Ecto neural progenitor cell (in vitro differentiated cells): Measurements from ENCODE around the gene SMYD3.
A peak's percentile ranks its signal among the peaks of the same experiment; 100 is the strongest.

Experiments used
- DNase-seq: peaks from one replicate; pipeline ENCODE4 v3.0.0-alpha.2; 2018; ENCODE audit warnings: low spot score

Gene SMYD3

DNA sequence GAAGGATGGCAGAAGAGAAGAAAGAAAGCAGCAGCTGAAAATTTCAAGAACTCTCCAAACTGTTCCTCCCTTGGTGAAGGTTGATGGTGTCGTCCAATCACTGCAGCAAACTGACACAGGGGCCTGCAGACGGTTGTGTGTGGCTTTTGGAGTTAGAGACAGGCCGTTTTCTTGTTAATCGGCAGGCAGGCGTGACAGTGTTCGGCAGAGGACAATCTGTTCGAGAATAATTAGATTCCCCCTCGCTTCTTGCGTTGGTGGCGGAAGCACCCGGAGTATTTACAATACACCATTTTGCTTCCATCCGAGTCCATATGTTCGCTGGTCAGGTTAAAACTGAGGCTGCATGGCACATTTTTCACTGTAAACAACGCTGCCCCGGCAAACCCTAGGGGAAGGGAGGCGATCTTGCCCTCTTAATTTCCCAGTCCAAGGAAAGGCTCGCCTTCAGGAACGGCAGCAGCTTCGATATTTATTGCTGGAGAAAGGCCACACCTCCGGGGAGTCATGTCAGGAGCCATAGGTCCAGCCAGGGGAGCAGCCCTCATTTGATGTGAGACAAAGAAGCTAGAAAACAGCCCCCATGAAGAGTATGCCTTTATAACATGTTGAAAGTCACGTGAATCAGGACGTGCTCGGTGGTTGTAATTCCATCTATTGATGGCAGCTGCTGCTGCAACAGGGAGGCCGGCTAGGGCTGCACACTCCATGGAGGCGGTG lies 360.1 kb downstream of the SMYD3 start:
- DNase-seq: no peak

DNA sequence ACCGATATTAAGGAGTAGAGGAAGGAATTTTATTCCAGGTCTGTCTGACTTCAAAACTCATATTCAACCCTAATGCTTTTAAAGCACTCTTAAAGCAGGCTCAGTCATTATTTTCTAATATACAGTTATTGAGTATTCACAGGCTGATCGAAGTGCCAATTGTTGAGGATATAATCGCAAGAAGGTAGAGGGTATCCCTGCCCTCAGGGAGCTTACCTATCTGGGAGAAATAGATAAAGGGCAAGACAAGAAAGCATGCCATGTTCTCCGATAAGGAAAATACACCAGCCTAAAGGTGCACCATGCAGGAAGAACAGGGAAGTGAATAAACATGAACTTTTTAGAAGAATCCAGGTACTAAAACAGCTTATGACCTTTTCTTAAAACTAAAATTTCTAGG lies 361.2 kb downstream of the SMYD3 start:
- no peak for DNase-seq

DNA sequence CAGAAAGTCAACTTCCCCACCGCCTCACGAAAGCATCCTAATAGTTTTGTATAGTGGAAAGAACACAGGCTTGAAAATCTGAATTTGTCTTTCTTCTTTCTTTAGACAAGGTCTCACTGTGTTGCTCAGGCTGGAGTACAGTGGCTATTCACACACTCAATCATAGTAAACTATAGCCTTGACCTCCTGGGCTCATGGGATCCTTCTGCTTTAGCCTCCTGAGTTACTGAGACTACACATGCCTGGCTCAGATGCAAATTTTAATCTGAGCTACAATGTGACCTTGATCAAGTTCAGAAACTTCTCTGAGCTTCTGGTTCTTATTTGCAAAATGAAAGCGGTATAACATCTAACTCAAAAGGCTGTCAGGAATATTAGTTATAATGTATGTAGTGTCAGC lies 362.1 kb downstream of the SMYD3 start:
- no peak for DNase-seq

DNA sequence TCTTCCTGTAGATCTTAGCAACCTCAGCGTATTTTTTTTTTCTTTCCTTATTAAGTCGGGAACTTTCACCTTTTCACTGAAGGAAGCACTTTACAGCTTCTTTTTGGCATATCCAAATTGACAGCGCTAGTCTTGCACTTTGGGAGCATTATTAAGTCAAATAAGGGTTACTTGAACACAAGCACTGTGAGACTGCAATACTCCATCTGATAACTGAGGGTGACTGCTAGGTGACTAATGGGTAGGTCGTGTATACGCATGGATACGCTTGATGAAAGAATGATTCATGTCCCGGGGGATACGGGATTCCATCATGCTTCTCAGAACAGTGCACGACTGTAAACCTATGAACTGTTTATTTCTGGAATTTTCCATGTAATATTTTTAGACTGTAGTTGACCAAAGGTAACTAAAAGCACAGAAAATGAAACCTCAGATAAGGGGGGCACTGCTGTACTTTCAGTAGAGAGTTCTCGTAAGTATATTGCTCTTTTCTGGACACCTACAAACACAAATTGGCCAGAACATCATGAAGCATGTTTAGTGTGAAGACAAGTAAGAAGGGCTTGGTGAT lies 364.7 kb downstream of the SMYD3 start:
- no peak for DNase-seq

DNA sequence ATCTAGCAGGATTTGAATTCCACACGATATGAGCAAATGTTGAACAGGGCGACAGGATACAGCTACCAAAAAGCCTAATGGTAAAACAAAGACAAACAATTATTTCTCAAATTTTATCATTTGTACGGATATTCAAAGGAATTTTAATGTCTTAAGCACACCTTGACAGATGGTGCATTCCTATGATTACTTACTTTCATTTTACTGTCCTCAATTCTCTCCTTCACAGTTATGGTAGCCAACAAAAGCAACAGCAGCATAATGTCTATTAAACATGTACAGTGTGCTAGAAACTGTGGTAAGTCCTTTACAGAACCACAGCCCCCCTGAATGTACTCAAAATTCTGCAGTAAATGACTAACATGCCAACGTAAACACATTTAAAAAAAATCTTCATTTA lies 365.8 kb downstream of the SMYD3 start:
- no peak for DNase-seq

DNA sequence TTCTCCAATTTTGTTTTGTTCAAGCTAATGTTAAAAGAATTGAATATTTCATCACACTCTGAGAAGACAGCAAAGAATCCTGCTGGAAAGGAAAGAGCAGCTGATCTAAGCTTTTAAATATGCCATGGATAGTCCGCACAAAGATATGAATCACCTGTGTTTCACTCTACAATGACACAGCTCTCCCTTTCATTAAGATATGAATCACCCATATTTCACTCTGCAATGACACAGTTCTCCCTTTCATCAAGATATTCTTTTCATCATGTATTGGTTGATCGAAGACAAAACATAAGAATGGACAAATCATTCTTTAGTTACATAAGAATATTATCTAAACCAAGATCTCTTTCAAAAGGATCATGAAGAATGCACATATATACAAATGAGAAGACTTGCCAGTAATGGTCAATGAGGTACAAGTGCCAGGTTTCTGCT lies 367.3 kb downstream of the SMYD3 start:
- no peak for DNase-seq

DNA sequence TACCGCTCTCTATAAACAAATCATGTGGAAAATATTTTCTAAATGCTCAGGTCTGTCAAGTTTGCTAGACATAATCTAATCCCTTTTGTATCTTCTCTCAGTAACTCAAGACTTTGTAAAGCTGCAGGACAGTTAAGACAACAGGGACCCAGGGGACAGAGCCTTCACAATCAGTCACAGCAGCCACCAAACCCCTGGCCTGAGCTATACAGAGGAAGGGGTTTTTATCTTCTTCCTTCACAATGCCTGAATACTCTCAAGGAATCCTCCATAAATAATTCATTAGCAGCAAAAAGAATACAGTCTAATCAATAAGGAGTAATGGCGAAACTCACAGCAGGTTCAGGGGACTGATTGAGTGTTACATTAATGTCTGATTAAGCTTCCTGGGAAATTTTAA lies 368.3 kb downstream of the SMYD3 start:
- no peak for DNase-seq

DNA sequence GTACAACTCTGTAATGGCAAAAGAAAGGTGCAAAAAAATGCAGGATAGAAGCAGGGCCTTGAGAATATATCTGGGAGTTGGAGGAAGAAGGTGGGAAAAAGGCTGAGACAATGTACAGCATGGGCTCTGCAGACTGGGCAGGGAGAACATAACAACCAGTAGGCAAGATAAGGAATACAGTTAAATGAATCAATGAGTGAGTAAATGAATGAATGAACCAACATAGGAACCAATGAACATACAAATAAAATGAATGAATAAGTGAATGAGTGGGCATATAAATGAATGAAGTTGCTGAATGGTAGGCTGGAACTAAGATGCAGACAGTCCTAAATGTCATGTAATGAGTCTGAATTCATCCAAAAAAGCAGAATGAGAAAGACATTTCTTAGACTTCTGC lies 370.6 kb downstream of the SMYD3 start:
- no peak for DNase-seq

DNA sequence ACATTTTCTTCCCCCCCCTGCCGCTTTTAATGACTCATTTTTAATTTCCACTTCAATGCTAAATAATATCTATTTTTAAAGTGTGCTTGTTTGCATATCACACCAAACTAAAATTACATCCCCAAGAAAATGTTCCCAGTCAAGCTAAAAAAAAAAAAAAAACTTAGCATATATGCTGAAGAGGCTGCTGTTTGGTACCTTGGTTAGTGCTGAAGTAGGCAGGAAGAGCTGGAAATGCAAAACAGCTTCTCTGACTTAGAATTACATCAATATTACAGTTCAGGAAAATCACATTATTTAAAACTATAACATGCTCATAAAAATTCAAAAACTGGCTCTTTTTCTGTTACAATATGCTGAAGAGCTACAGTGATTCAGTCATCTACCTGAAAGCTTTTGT lies 372.3 kb downstream of the SMYD3 start:
- DNase-seq: no peak

DNA sequence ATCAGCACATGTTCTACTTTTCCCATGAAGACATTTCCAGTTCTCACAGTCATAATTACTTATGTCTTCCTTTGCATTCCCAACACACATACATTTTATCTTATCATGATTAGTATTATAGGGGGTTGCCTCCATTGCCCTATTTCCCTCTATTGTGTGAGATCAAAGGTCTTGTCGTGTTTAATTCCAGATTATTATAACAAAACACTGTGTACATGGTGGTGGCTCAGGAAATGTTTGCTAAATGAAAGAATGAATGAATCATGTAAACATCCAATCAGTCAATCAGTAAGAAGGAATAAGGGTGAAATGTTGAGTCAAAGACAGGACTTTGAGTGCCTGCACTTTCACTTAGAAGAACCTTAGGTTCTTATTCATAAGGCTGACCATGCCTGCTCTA lies 376.0 kb downstream of the SMYD3 start:
- no peak for DNase-seq

DNA sequence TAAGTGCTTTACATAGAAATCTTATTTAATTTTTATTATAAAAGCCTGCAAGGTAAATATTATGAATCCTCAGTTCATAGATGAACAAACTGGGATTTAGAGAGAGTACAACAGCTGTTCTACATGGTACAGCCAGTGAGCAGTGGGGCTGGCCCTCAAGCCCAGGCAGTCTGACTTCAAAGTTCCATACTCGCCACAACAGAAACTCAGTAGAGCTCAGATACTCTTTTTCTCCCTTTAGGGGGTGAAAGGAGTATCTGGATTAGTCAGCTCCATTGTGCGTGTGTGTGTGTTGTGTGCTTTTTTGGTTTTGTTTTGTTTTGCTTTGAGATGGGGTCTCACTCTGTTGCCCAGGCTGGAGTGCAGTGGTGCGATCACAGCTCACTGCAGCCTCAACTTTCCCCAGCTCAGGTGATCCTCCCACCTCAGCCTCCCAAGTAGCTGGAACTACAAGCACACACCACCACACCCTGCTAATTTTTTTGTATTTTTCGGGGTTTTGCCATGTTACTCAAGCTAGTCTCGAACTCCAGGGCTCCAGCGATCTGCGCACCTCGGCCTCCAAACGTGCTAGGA lies 378.5 kb downstream of the SMYD3 start:
- DNase-seq: no peak

DNA sequence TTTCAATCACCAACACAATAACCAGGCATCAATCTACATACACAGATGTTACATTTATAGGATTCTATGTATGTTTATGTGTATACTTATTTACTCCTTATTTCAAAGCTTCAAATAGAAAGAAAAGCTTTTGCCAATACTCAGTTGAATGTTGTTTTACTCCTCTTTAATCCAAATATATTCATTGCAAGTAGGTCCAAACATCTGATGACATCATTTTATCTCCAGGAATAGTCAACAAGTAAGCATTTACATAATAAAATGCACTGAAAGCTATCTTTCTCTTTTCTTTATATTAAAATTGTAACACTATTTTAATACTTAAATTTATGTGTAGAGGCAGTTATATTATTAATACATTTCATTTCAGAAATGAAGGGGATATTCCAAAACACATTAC lies 380.5 kb downstream of the SMYD3 start:
- no peak for DNase-seq

DNA sequence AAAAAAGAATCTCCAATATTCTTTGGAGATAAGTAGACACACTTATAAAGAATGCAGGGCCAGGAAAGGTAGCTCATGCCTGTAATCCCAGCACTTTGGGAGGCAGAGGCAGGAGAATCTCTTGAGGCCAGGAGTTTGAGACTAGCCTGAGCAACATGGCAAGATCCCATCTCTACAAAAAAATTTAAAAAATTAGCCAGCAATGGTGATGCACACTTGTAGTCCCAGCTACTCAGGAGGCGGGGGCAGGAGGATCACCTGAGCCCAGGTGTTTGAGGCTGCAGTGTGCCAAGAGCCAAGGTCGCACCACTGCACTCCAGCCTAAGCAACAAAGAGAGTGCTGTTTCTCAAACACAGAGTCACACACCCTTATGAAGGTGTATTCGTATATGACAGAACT lies 385.0 kb downstream of the SMYD3 start:
- no peak for DNase-seq

DNA sequence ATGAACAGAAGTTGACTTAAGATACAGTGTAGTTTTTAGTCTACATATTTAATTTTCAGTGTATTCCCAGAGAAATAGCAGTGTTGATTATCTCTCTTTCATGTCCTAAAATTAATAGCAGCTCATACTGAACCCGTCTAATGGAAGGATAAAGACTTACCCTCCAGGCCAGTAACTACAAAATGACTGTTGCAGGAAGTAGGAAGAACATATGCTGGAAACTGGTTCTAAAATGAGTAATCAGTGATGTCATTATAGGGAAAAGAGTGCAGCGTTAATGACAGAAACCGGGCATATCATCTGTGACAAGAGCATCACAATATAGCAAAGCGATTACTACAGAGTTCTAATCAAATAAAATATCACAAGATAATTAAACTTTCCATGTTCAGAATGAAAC lies 385.5 kb downstream of the SMYD3 start:
- no peak for DNase-seq

DNA sequence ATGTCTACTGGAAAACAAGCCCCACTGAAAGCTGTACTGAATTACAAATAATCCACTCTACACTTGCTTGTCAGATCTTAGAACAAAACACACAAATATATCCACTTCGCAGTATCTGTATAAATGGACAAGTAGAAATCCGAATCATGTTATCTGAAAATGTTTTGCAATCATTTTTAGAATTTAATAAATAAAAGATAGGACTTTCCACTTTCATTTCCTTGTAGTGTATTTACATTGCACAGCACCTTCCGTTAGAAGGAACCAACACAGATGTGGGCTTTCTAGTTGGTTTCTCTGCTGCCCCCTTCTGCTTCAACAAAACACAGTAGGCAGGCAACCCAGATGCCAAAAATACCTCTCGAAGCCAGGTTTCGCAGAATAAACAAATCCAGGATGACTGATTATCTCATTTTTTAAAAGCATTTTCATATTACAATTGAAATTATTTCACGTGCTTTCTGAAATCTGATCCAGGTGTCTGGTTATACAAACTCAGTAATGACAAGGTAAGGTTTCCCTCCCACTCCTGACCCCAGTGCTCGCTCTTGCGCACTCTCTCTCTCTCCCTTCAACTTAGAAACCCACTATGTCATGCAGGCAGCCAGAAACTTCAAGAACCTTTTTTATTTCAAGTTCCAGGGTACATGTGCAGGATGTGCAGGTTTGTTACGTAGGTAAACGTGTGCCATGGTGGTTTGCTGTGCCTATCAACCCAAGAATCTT lies 389.9 kb downstream of the SMYD3 start:
- DNase-seq: no peak

DNA sequence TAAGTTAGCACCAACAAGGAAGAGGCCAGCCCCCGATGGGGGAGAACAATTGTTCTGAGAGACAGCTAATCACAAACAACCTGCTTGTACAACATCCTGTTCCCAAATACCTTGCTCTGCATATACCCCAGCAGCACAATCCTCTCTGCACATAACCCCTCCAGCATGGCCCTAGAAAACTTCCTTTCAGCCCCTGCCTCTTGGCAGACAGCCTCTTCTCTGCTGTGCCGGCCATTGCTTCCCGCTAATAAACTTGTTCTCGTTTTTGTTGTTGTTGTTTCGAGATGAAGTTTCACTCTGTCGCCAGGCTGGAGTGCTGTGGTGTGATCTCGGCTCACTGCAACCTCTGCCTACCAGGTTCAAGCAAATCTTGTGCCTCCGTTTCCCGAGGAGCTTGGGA lies 392.7 kb downstream of the SMYD3 start:
- DNase-seq: no peak

DNA sequence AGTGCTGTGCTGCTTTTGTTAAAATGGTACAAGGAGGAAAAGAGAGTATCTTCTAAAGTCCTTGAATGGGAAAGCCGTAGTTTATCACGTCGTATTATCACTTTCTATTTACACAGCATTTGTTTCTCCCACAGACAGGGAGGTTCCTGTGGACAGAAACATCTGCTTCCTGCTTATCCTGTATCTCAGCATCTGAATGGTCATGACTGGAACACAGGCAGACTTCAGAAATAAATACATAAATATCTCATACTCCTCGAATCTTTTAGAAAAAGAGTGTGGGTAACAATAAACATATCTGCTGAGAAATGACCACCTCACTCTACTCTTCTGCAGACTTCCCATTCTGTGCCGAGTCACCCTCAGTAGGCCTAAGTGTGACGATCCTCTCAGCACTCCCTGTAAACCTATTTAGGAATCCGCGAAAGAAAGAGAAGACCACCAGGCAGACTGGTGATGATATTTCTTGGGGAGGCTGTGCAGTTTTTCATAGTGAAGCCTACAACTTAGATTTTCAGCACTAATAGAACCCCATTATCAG lies 393.5 kb downstream of the SMYD3 start:
- no peak for DNase-seq

DNA sequence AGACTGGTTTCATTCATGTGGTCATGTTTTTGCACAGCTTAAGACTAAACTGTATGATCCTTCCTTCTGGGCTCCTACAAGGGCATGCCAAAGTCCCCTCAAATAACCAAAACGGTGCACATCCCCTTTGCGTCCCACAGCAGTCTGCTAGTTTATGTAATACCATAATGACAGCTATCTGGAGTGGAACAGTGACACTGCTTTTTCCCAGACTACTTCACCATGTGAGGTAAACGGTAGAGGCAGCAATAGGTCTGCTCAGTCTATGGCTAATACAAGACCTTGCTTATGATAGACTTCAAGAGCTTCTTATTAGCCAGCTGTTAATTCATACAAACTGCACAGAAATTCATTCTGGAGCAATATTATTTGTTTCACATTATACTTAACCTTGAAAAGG lies 395.5 kb downstream of the SMYD3 start:
- no peak for DNase-seq

DNA sequence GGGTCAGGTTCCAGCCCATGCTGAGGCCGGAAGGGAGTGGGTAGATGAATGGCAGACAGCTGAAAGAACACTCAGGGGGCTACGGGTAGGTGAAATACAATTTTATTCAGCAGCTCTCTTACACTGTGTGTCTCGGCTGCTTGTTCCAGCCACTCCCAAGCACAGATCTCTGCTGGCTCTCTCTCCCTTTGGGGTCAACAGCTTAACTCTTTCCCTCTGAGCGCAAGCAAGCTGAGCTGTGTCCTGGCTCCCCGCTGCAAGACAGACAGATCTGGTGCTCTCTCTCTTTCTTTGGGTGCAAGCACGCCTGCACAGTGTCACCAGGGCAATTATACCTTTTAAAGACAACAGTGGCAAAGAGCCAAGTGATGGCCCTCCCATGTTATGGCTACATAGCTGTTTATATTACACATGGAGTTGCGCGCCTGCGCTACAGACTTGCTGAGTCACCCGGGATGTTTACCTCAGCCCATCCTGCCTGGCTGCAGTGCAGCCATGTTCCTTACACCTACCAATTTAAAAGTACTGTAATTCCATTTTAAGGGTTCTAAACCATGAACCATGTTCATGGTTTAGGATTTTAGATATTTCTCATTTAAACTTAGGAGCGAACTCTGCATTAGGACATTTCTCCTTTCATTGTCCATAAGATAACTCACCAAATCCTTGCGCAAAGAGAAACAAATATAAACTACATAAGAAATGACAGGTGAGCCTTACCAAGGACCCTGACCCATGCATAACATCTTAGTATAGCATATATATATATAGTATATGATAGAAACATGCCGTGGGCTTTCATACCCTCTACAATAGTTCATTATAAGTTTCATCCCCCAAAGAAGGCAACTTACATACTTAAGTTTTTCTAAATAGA lies 396.5 kb downstream of the SMYD3 start:
- DNase-seq: peak; percentile 52

DNA sequence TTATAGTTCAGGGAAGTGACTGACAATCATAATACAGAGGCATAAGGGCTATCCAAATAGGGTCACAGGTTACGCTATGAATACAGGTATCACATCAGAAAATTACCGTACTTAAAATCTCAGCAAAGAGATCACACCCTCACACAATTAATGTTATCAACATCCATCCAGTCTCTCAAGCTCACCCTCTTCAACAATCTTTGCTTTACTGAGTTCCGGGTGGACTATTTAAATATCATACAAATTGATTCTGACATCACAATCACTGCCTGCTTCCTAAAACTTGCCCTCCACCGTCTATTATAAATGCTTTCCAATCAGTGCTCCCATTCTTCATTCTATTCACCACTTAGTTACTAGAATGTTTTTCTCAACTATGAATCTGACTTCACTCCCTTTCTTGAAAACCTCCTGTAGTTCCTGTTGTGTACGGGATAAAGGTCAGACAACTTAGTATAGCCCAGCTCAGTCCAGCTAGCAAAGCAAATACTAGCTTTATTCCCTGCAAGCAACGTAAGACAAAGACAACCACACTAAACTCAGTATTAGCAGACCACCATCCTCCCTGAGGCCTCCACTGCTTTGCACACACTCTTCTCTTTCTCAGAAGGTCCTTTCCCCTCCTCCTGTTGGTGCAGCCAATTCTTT lies 398.7 kb downstream of the SMYD3 start:
- no peak for DNase-seq

DNA sequence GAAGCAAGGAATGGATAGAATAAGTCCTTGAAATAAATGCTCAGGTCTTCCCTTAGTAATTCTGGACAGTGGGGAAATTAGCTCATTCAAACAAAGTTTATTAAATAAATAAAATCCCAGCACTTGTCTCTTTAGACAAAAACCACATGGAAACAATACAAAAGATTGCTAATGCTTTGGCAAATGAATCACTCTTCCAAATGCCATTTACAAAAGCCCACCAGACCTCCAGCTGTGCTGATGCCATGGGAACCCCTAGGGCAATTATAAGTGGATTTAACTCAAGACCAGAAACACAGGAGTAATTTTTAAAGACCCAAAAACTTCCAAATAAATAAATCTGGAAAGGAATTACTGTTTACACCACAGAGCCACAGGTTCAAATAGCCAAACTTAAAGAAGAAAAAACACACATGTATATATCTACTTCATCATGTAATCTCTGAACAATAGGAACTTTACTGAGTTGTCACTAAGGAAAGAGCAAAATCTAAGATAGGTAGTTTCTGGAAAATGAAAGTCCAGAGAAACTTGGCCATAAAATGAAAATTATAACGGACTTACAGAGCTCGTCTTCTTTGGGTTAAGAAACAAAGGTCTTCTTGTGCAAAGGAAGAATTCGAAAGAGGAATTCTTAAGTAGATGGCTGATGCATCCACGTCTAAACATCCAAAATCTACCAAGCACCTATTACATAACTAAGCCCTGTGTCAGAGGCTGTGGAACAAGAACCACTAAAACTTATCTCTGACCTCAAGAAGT lies 399.4 kb downstream of the SMYD3 start:
- DNase-seq: no peak
